A172 (cell line): ENCODE data around the gene ADGRB3. TPM values are rescaled to one million over a fixed set of nuclear protein-coding genes. Genes with fewer than 3 reads are reported as not detected.
A peak's percentile ranks its signal among the peaks of the same experiment; 100 is the strongest.
"Not testable (repeated sequence)": the region's sequence is repeated elsewhere in the genome, so short reads cannot be mapped to it uniquely, and the experiment has no call there.

Source experiments
- DNase-seq: peaks from one replicate; pipeline ENCODE4 v3.0.0-alpha.2; 2015; ENCODE audit warnings: low spot score
- total RNA-seq: library from RNA; depleted of rRNA; stranded (reverse); fragments of >200 nt; shearing (Covaris generic); gene quantifications from 2 replicates; pipeline ENCODE4 v1.2.3, GENCODE V29; 2014

Gene ADGRB3
- total RNA-seq, 1 experiment from 2014 or later, result not detected

- DNase-seq, result peak; percentile 32
These were observed 597.9 kb downstream of the ADGRB3 start for GRCh38 chr6:69232911-69233448.

GRCh38 chr6:69238067-69238466 lies 603.0 kb downstream of the ADGRB3 start:
- DNase-seq, result no peak

GRCh38 chr6:69246983-69247382 lies 611.9 kb downstream of the ADGRB3 start:
- DNase-seq, result no peak

DNA sequence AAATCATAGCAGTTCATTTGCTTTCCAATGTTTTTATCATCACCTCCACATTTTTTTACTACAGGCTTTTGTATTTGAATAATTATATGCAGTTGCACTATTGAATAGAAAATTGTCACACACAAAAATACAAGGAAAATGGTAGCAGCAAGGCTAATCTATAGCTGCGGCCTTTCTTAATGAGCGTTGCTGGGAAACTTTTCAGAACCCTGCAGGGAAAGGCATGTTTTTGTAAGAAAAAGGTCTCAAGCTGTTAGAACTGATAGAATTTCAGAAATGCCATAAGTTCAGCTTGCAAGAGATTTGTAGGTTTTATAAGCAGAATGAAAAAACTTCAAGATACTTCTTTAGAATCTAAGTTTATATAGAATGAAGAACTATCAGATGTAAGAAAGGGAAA lies 625.9 kb downstream of the ADGRB3 start:
- DNase-seq, result no peak

DNA sequence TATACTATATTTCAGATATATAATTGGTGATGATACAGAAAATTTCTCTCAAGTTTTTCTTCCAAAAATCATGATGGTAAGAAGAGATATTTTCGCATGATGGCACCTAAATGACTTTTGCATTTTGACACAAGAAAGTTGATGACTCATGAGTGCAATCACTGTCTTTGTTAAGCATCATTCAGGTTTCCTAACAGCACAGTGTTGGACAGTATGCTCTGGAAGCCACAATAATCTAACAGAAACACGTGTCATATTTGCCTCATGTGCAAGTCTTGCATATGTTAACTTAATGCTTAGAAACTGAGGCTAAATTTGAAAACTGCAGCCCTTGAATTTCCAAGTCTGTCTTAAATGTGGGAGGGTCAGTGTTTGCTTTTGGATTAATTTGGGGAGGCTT lies 628.2 kb downstream of the ADGRB3 start:
- DNase-seq, result no peak

DNA sequence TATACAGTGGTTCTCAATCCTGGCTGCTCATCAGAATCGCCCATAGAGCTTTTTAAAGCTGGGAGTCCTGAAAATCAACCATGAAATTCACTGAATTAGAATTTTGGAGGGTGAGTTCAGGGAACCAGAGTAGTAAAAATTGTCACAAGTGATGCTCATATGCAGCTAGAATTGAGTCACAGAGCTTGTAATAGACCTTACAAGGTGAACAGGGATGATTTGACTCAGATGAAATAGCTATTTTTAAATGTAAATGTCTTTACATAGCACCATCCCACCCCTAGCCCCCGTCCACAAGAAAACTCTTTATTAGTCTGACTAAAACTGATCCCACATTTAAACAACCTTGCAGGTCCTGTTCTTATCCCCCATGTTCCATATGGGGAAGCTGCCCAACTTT lies 630.0 kb downstream of the ADGRB3 start:
- DNase-seq, result no peak

DNA sequence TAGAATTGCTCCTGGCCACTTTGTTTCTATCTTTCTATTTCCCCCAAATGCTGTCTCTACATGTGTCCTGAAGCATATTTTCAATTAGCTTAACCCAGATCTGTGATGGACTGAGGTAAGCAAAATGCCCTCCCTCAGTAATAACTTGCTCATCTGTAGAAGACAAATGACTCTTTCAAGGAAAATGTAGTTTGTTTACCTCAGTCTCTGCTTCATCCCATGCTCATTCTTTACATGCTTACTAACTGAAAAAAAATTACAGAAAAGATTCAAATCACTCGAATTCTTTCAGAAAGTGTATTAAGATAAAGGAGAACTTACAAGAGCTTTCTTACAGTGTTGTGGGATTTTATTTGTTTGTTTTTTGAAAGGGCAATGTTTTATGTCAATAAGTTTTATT lies 630.6 kb downstream of the ADGRB3 start:
- DNase-seq, result no peak

DNA sequence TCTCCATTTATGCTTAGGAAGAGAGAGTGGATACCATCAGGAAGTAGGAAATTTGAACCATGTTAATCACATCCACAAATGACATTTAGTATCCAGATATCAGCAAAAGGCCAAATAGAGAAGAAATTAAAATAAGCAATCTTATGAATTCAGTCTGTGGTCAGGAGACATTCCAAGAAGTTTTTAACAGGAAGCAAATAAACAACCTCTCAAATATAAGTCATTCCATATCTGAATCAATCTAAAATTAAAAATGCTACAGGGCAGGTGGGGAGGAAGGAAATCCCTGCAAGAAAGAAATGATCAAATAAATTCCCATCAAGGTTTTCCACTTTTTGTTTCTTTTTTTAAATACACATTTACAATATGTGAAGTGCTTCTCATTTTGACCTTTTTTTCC lies 641.1 kb downstream of the ADGRB3 start:
- DNase-seq, result no peak

DNA sequence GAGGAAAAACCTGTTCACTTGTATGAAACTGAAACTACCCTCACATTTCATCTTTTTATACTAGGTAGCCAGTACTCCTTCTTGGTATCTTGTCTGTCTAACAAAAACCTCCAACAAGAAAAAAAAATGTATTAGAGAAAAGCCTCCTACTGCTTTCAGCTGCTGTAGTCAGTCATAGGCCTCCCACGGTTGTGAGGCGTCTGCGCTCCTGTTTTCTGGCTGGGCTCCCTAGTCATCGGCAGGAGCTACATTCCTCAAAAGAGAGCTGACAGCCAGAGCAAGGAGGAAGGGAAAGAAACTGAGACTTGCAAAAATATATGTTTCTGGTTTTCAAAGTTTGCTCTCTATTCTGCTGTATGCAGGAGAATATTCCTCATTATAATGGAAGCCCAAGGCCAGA lies 644.7 kb downstream of the ADGRB3 start:
- DNase-seq, result no peak

DNA sequence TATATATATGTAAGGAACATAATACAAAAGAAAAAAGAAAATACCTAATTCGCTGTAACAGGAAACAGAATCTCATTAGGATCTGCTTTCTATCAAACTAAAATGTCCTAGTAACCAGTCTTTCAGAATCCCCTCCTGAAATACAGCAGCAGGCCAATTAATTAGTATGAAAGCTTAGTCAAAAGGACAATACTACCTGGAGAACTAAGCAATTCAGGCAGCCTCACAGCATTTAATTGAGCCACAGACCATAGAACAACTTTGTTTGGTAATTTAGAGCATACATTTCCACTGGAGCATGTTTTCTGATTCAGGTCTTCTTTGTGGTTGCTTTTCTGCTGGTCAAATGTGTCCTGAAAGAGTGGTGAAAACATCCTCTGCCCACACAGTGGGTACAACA lies 645.8 kb downstream of the ADGRB3 start:
- no peak for DNase-seq

DNA sequence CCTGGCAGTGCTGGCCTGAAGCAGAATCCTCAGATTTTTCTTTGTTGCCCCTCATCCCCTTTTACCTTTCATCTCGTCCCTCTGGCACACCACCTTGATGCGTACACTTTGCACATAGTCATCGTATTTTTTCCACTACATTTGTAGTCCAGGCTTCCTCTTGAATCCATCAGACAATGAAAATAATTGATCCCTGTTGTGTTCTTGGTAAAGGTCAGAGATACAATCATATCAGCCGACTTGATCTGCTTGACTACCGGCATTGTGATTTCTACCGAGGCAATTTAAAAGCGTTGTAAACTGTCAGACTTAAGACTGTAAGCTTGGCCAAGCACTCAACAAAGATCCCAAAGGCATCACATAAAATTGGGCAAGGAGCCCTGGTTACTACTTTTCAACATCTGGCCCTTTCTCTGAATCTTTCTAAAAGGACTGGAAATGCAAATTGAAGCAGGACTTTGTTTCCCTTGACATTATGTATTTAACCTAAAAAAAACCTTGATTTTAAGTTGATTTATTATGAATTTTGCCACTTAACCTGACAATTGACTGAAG lies 649.2 kb downstream of the ADGRB3 start:
- DNase-seq, result no peak

GRCh38 chr6:69285054-69285453 lies 650.0 kb downstream of the ADGRB3 start:
- no peak for DNase-seq

GRCh38 chr6:69286331-69286730 lies 651.2 kb downstream of the ADGRB3 start:
- no peak for DNase-seq

- DNase-seq, result not testable (repeated sequence)
These were observed 653.1 kb downstream of the ADGRB3 start for GRCh38 chr6:69288198-69288597.

DNA sequence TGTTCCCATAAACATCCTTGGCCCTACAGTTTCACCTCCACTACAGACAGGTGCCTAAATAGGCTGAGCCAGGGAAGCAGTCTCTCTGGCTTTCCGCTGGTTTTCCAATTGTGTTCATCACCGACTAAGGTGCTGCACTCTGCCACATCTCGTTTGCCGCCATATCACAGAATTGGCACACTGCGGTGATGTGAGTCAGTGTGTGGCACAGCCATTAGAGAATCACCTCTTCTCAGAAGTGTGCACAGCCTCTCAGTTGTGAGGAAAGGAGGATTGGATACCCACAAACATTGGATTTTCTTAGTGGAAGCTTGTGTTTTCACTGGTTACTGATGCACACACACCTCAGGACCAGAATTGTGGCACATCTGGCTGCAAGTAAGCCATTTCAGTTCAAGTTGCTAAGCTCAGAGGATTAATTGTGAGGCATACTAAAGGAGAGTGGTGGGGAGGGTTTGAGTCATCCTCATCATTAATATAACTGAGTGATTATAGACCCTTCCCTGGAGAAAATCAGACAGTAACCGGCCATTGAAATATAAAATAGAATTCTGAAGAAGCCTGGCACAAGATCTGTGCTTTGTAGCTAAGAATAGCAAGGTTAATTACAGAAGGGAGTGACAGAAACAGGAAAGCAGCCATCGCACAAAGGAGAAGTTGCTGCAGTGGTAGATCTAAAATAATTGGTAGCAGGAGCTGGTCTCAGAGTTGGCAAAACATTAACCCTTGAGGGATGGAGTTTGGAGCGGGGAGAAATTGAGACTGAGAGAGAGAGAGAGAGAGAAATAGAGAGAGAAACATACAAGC lies 654.8 kb downstream of the ADGRB3 start:
- no peak for DNase-seq

DNA sequence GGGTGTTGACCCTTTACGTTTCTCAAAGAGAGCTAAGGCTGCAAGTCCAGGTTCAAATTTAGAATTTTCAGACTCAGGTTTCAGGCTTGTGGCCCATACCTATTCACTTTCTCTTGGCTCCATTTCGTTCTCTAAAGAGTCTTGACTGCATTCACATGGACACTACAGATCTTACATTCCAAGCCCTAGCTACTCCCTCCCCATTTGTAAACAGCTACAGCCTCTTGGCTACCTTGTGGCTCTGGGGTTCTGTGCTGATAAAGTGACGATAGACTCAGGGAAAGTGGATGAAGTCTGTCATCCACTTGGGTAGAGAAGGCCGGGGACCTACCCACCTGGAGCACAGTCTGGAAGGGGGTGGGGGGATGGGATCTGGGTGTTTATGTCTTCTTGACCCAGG lies 658.4 kb downstream of the ADGRB3 start:
- no peak for DNase-seq

DNA sequence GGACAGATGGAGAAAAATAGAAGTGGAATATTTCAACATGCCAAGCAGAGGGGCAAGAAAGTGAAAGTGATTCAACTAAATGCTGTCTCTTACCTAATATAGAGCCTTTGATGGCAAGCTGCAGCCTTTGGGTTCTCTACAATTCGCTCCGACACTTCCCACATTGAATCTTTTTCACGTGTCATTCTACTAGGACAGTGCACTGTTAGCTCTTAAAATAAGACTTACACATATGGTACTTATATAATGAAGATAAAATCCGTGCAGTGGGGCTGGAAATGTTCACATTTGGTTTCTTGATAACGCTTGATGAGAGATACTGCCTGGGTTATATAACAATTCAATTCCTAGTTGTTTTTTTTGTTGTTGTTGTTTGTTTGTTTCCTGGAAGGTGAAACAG lies 659.3 kb downstream of the ADGRB3 start:
- no peak for DNase-seq

DNA sequence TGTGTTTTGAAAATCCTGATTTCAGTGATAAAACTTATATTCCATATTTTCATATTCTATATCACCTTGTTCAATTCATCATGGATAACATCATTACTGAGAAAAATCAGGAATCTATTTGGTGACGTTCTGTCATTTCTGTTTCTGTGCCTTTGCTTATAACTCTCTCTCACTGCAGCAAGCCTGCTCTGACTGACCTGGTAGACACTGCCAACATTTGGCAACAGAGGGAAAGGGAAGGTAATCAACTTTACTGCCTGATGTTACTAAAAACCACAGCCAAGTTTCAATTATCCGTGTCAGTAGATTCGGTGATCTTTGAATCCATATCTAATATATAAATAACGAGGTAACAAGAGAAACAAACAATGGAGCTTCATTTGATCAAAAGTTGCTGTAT lies 659.8 kb downstream of the ADGRB3 start:
- no peak for DNase-seq

- no peak for DNase-seq
These were observed 668.3 kb downstream of the ADGRB3 start for GRCh38 chr6:69303382-69303781.

- DNase-seq, result no peak
These were observed 670.4 kb downstream of the ADGRB3 start for GRCh38 chr6:69305456-69305855.

DNA sequence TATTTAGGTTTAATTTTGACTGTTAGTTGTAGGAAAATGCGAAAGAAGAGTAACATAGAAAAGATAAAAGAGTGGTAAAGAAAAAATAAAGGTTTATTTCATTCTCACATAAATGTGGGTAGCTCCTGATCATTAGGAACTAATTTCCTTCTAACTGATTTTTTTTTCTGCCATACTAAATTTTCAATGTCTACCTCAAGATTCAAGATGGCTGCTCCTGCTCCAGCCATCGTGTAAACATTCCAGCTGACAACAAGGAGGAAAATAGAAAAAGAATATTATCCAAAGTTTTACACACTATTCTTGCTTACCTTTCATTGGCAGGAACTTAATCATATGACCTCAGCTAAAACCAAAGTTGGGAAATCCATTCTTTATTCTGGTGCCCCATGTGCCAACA lies 673.5 kb downstream of the ADGRB3 start:
- no peak for DNase-seq

- DNase-seq, result no peak
These were observed 676.8 kb downstream of the ADGRB3 start for GRCh38 chr6:69311888-69312287.

DNA sequence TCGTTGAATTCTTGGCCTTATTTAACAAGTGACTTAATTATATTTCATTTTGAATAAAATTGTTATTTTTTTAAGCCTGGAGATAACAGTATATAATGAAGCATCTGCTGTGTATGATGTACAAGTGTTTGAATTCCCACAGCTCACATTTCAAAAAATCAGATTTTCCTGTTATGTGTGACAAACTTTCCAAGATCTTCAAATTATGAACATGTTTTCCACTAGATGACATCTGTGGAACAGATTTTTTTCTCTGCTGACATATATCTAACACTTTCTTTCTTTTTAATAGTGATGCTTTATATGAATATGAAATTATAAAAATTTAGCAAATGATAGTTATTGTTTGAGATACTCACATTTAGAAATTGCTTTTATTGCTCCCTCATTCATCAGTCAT lies 678.9 kb downstream of the ADGRB3 start:
- no peak for DNase-seq

GRCh38 chr6:69314531-69314930 lies 679.4 kb downstream of the ADGRB3 start:
- no peak for DNase-seq
